ENCODE results near the gene KCNC1. TPM values are rescaled to one million over a fixed set of nuclear protein-coding genes. Genes with fewer than 3 reads are reported as not detected.
A peak's percentile ranks its signal among the peaks of the same experiment; 100 is the strongest.

KCNC1 gene
- total RNA-seq, 1 experiment from 2014 or later: 0.04 TPM

- Histone ChIP-seq H3K9ac (ENCODE audit: extremely low read depth, insufficient read length, low read length) (no peak overlapping the region), H2AFZ (ENCODE audit: low read length) (no peak overlapping the region), H3K14ac (ENCODE audit: insufficient read depth, low read length) (no peak overlapping the region), H2AK5ac (ENCODE audit: insufficient read length, low read length) (no peak overlapping the region), H2BK20ac (ENCODE audit: low read depth, low read length, poor library complexity, severe bottlenecking) (no peak overlapping the region), H3K4me1 (ENCODE audit: insufficient read depth, low read length) (no peaks in the 10 kb centered on the region), H2BK15ac (ENCODE audit: low read depth, low read length) (no peak overlapping the region), H2BK12ac (ENCODE audit: insufficient read length, low read depth, low read length) (no peak overlapping the region), H3K56ac (ENCODE audit: insufficient read length, low read depth, low read length) (no peak overlapping the region), H4K5ac (ENCODE audit: insufficient read length, low read depth, low read length) (no peak overlapping the region), H3K27ac (ENCODE audit: insufficient read length, low read depth, low read length) (no peak overlapping the region), H2BK120ac (ENCODE audit: low read depth, low read length, poor library complexity, severe bottlenecking) (no peak overlapping the region), H3K79me2 (ENCODE audit: insufficient read depth, low read length) (no peaks in the 10 kb centered on the region), H3K23me2 (ENCODE audit: insufficient read length, low read depth, low read length, poor library complexity, severe bottlenecking) (peaks cover 11% of the 10 kb centered on the region), H3K23ac (ENCODE audit: insufficient read length, low read depth, low read length) (no peak overlapping the region), H3T11ph (ENCODE audit: low read length) (no peak overlapping the region), H3K79me1 (ENCODE audit: insufficient read depth, low read depth, low read length, poor library complexity, severe bottlenecking) (no peaks in the 10 kb centered on the region), H3K18ac (ENCODE audit: insufficient read length, low read depth, low read length) (no peak overlapping the region), H3K9me3 (ENCODE audit: control insufficient read depth, low read depth, low read length) (no peaks in the 10 kb centered on the region), H3K27me3 (ENCODE audit: insufficient read depth, low read length) (peaks cover 63% of the 10 kb centered on the region), H4K91ac (ENCODE audit: insufficient read length, low read depth, low read length) (no peak overlapping the region), H3K4ac (ENCODE audit: low read depth, low read length) (no peak overlapping the region), H4K8ac (replicated peaks; ENCODE audit: insufficient read length, low read depth, low read length) (no peak overlapping the region), H3K4me2 (ENCODE audit: insufficient read depth, insufficient read length, low read length) (peak overlapping the region; percentile 68), H2BK5ac (ENCODE audit: insufficient read length, low read length) (no peak overlapping the region), H4K20me1 (ENCODE audit: control insufficient read depth, insufficient read depth, insufficient read length) (no peaks in the 10 kb centered on the region)
- H3K27me3 Mint-ChIP-seq (ENCODE audit: low read depth): peaks cover 12% of the 10 kb centered on the region
- peaks cover 0 to 3% of the 10 kb centered on the region in 2 experiments; a peak in 1 of 5 replicates for H3K9me3 Mint-ChIP-seq
- WGBS (ENCODE audit: extremely low coverage, insufficient read length, low lambda C conversion rate): no CpG with 5 or more reads among the region's 25 CpGs
- TF ChIP-seq CTCF (conservative IDR thresholded peaks at IDR 0.05): peak; percentile 73
- H3K27ac Mint-ChIP-seq: no peak overlapping the region
- no peaks in the 10 kb centered on the region for H3K36me3 Mint-ChIP-seq (ENCODE audit: insufficient read depth in 1 of 3, low read depth in 3 of 3)
- H3K4me3 Mint-ChIP-seq: peak overlapping the region in 1 of 2 experiments; percentile 62; a peak in 2 of 5 replicates
- DNase-seq: peak; percentile 73
- peaks cover 15 to 28% of the 10 kb centered on the region in 2 experiments for H3K4me1 Mint-ChIP-seq
These were observed 12.5 kb upstream of the KCNC1 start for GRCh38 chr11:17722000-17722643.
